SK-N-SH (cell line): Measurements from ENCODE around the gene CALHM1. TPM values are rescaled to one million over a fixed set of nuclear protein-coding genes. Genes with fewer than 3 reads are reported as not detected.

ENCODE experiments used
- CTCF ChIA-PET: fragments of 300-600, 350-600 bp; formaldehyde crosslinking; extraction: SDS; loops from one replicate; lab custom pipeline; 2021; lab: Yijun Ruan, JAX
- POLR2A ChIA-PET: fragments of 350-600 bp; sonication (Branson Sonifier 250); formaldehyde crosslinking; extraction: SDS; loops from one replicate; lab custom pipeline; 2020; ENCODE audit warnings: antibody characterized with exemption, inconsistent platforms; lab: Yijun Ruan, JAX
- DNase-seq: peaks from one replicate; pipeline ENCODE4 v3.0.0; 2012
- H2AFZ ChIP-seq: fragments of 200-600 bp; sonication (generic); 2 replicates; pipeline ENCODE4 v1.8.1; 2016; ENCODE audit warnings: antibody characterized with exemption, mild to moderate bottlenecking, low read depth
- H3F3A ChIP-seq: fragments of 200-600 bp; sonication (generic); replicated peaks from 2 replicates; pipeline ENCODE3; 2016; ENCODE audit warnings: antibody characterized with exemption, mild to moderate bottlenecking; ENCODE audit not compliant: insufficient read depth
- H3K27ac ChIP-seq, 2 experiments: fragments of 200-500 bp in 1 of 2; fragments of 200-600 bp in 1 of 2; sonication (Bioruptor generic) in 1 of 2; sonication (generic), shearing (Covaris generic) in 1 of 2; 2 replicates each; pipeline versions ENCODE4 v1.5.1 to v1.6.1; 2014 to 2016; ENCODE audit warnings: low read depth in 2 of 2, inconsistent platforms in 1 of 2, low read length in 1 of 2, mild to moderate bottlenecking in 1 of 2, mixed read lengths in 1 of 2
- H3K27me3 ChIP-seq: fragments of 200-600 bp; sonication (generic), shearing (Covaris generic); 2 replicates; pipeline ENCODE4 v1.6.1; 2016; ENCODE audit warnings: mixed run types; ENCODE audit not compliant: insufficient read depth
- H3K36me3 ChIP-seq, 2 experiments: fragments of 200-500 bp in 1 of 2; fragments of 200-600 bp in 1 of 2; sonication (Bioruptor generic) in 1 of 2; sonication (generic) in 1 of 2; replicated peaks in 1 of 2; 2 replicates each; pipeline versions ENCODE3 to v1.5.1; 2014 to 2016; ENCODE audit warnings: low read length in 1 of 2, mild to moderate bottlenecking in 1 of 2; ENCODE audit not compliant: insufficient read depth in 2 of 2, control insufficient read depth in 1 of 2
- H3K4me1 ChIP-seq, 2 experiments: fragments of 200-500 bp in 1 of 2; fragments of 200-600 bp in 1 of 2; sonication (Bioruptor generic) in 1 of 2; sonication (generic), shearing (Covaris generic) in 1 of 2; 2 replicates each; pipeline versions ENCODE4 v1.5.1 to v1.6.1; 2014 to 2016; ENCODE audit warnings: low read depth in 1 of 2, low read length in 1 of 2, mixed run types in 1 of 2; ENCODE audit not compliant: insufficient read depth in 2 of 2, control insufficient read depth in 1 of 2
- H3K4me2 ChIP-seq: fragments of 200-600 bp; sonication (generic), shearing (Covaris generic); 2 replicates; pipeline ENCODE4 v1.6.1; 2017; ENCODE audit warnings: mixed run types
- H3K4me3 ChIP-seq, 2 experiments: fragments of 200-500 bp in 1 of 2; fragments of 200-600 bp in 1 of 2; sonication (Bioruptor generic) in 1 of 2; sonication (generic), shearing (Covaris generic) in 1 of 2; 2 replicates each; pipeline versions ENCODE4 v1.5.1 to v1.8.1; 2014 to 2016; ENCODE audit warnings: low read depth in 2 of 2, inconsistent platforms in 1 of 2, low read length in 1 of 2, mild to moderate bottlenecking in 1 of 2, mixed read lengths in 1 of 2, moderate library complexity in 1 of 2
- H3K79me2 ChIP-seq: fragments of 200-600 bp; sonication (generic); 2 replicates; pipeline ENCODE4 v1.8.1; 2017; ENCODE audit warnings: mild to moderate bottlenecking; ENCODE audit not compliant: insufficient read depth
- H3K9ac ChIP-seq: fragments of 200-600 bp; sonication (generic); 2 replicates; pipeline ENCODE4 v1.6.1; 2017; ENCODE audit warnings: mixed run types
- H3K9me2 ChIP-seq: fragments of 200-600 bp; sonication (generic); 2 replicates; pipeline ENCODE4 v1.6.1; 2017; ENCODE audit warnings: mixed run types
- H3K9me3 ChIP-seq: fragments of 200-600 bp; sonication (generic); 2 replicates; pipeline ENCODE4 v1.6.1; 2017; ENCODE audit warnings: mixed run types, mild to moderate bottlenecking, moderate library complexity
- H4K20me1 ChIP-seq: fragments of 200-600 bp; sonication (generic); 2 replicates; pipeline ENCODE4 v1.6.1; 2017; ENCODE audit warnings: mild to moderate bottlenecking, mixed run types; ENCODE audit not compliant: insufficient read depth
- CHD2 ChIP-seq: fragments of 150-350 bp; IDR thresholded peaks from 2 replicates; pipeline ENCODE4 v1.6.1; 2018; ENCODE audit warnings: low read length; ENCODE audit not compliant: partially characterized antibody
- FOSL2 ChIP-seq: IDR thresholded peaks from 2 replicates; pipeline ENCODE4 v1.4.0; 2012; ENCODE audit warnings: low read depth, mild to moderate bottlenecking, moderate library complexity, borderline replicate concordance
- GABPA ChIP-seq: IDR thresholded peaks from 2 replicates; pipeline ENCODE4 v1.4.0; 2012; ENCODE audit warnings: low read depth, mild to moderate bottlenecking
- JUND ChIP-seq: IDR thresholded peaks from 2 replicates; pipeline ENCODE4 v1.4.0; 2012
- MXI1 ChIP-seq: IDR thresholded peaks from 2 replicates; pipeline ENCODE4 v1.6.1; 2012; ENCODE audit warnings: mild to moderate bottlenecking, low read depth, low read length, improper control_type of control experiment
- NRF1 ChIP-seq: IDR thresholded peaks from 2 replicates; pipeline ENCODE4 v1.6.1; 2012; ENCODE audit warnings: low read depth, mild to moderate bottlenecking, low read length
- RFX5 ChIP-seq: IDR thresholded peaks from 2 replicates; pipeline ENCODE4 v1.6.1; 2012; ENCODE audit warnings: mild to moderate bottlenecking, improper control_type of control experiment, low read length
- RXRA ChIP-seq: IDR thresholded peaks from 2 replicates; pipeline ENCODE4 v1.4.0; 2012; ENCODE audit warnings: low read depth, mild to moderate bottlenecking, borderline replicate concordance
- SIN3A ChIP-seq: IDR thresholded peaks from 2 replicates; pipeline ENCODE4 v1.6.1; 2012; ENCODE audit warnings: low read depth, mild to moderate bottlenecking, low read length, moderate library complexity, borderline replicate concordance
- TCF12 ChIP-seq: IDR thresholded peaks from 2 replicates; pipeline ENCODE4 v1.4.0; 2012
- TEAD4 ChIP-seq: IDR thresholded peaks from 2 replicates; pipeline ENCODE4 v1.4.0; 2012; ENCODE audit warnings: mild to moderate bottlenecking, borderline replicate concordance; ENCODE audit not compliant: insufficient read depth
- YY1 ChIP-seq: IDR thresholded peaks from 2 replicates; pipeline ENCODE4 v1.4.0; 2012; ENCODE audit warnings: low read depth, mild to moderate bottlenecking
- WGBS: methylation state at CpG from one replicate; pipeline ENCODE4 v1.1.6; 2017; ENCODE audit warnings: low lambda C conversion rate; 5-methylcytosine and 5-hydroxymethylcytosine counted together
- polyA plus RNA-seq, 3 experiments: library from polyadenylated mRNA; depleted of rRNA; stranded (reverse); fragments of >200 nt; gene quantifications; 2 replicates each; pipeline ENCODE4 v1.2.3, GENCODE V29; 2012
- TF ChIP-seq, protein P1 (sequence below): IDR thresholded peaks from 2 replicates; pipeline ENCODE4 v1.4.0; 2012; ENCODE audit warnings: low read depth, borderline replicate concordance
- TF ChIP-seq, protein P2 (sequence below): IDR thresholded peaks from 2 replicates; pipeline ENCODE4 v1.6.1; 2012; ENCODE audit warnings: mild to moderate bottlenecking, low read depth, low read length, moderate library complexity

The CALHM1 gene
- polyA plus RNA-seq, 1 of the 3 experiments (the other 2 are of a cell fraction): not detected

DNA sequence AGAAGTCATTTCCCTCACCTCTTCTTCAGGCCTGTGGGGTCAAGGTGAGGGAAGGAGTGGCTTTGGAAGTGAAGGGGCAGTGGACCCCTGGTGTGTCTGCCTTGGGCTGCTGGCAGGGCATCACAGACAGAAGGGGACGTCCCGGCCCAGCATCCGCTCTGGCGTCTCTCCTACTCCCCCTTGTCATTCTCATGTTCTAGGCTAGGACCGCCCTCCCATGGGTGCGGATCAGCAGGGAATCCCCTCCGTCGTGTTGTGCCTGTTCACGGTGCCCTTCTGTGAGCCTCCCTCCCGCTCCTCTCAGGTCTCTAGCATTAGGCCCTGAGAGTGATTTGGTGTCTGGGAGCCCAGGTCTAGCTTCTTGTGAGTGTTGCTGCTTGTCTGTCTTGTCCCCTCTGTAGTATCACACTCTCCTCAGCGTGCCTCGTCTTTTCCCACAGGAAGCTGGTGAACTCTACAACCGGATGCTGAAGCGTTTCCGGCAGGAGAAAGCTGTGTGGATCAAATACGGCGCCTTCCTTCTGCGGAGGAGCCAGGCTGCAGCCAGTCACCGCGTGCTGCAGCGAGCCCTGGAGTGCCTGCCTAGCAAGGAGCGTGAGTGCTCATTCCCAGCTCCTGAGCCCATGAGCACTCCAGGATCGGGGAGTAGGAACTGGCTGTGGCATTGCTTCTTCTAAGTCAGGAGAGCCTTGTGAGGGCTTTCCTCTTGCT, 15.1 kb downstream of the CALHM1 start:
- H3K4me2 ChIP-seq: no peak overlapping the region
- H3K36me3 ChIP-seq: peaks cover 50 to 78% of the 10 kb centered on the region in 2 experiments
- no peak for DNase-seq
- H3K27me3 ChIP-seq: no peaks in the 10 kb centered on the region
- H3K9ac ChIP-seq: no peak overlapping the region
- H4K20me1 ChIP-seq: no peaks in the 10 kb centered on the region
- H3K27ac ChIP-seq: no peak overlapping the region
- no peak overlapping the region for H3K4me3 ChIP-seq
- no peak for TF ChIP-seq FOSL2
- TF ChIP-seq MXI1: no peak
- TF ChIP-seq YY1: no peak
- TF ChIP-seq SIN3A: no peak
- TF ChIP-seq, protein P1, sequence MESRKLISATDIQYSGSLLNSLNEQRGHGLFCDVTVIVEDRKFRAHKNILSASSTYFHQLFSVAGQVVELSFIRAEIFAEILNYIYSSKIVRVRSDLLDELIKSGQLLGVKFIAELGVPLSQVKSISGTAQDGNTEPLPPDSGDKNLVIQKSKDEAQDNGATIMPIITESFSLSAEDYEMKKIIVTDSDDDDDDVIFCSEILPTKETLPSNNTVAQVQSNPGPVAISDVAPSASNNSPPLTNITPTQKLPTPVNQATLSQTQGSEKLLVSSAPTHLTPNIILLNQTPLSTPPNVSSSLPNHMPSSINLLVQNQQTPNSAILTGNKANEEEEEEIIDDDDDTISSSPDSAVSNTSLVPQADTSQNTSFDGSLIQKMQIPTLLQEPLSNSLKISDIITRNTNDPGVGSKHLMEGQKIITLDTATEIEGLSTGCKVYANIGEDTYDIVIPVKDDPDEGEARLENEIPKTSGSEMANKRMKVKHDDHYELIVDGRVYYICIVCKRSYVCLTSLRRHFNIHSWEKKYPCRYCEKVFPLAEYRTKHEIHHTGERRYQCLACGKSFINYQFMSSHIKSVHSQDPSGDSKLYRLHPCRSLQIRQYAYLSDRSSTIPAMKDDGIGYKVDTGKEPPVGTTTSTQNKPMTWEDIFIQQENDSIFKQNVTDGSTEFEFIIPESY: no peak
- no peak for TF ChIP-seq CHD2
- no peak for TF ChIP-seq TEAD4
- no peak for TF ChIP-seq GABPA
- TF ChIP-seq NRF1: no peak
- TF ChIP-seq TCF12: no peak
- no peak for TF ChIP-seq RFX5
- no peak for TF ChIP-seq JUND
- TF ChIP-seq, protein P2, sequence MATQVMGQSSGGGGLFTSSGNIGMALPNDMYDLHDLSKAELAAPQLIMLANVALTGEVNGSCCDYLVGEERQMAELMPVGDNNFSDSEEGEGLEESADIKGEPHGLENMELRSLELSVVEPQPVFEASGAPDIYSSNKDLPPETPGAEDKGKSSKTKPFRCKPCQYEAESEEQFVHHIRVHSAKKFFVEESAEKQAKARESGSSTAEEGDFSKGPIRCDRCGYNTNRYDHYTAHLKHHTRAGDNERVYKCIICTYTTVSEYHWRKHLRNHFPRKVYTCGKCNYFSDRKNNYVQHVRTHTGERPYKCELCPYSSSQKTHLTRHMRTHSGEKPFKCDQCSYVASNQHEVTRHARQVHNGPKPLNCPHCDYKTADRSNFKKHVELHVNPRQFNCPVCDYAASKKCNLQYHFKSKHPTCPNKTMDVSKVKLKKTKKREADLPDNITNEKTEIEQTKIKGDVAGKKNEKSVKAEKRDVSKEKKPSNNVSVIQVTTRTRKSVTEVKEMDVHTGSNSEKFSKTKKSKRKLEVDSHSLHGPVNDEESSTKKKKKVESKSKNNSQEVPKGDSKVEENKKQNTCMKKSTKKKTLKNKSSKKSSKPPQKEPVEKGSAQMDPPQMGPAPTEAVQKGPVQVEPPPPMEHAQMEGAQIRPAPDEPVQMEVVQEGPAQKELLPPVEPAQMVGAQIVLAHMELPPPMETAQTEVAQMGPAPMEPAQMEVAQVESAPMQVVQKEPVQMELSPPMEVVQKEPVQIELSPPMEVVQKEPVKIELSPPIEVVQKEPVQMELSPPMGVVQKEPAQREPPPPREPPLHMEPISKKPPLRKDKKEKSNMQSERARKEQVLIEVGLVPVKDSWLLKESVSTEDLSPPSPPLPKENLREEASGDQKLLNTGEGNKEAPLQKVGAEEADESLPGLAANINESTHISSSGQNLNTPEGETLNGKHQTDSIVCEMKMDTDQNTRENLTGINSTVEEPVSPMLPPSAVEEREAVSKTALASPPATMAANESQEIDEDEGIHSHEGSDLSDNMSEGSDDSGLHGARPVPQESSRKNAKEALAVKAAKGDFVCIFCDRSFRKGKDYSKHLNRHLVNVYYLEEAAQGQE: no peak
- TF ChIP-seq RXRA: no peak
- POLR2A ChIA-PET: no interaction called here
- no peak overlapping the region for H2AFZ ChIP-seq
- H3K9me2 ChIP-seq: no peaks in the 10 kb centered on the region
- H3K4me1 ChIP-seq: no peaks in the 10 kb centered on the region
- peaks cover 5% of the 10 kb centered on the region for H3F3A ChIP-seq
- H3K9me3 ChIP-seq: no peaks in the 10 kb centered on the region
- no peaks in the 10 kb centered on the region for H3K79me2 ChIP-seq
- CTCF ChIA-PET: interaction anchor here (1.3 to 3.2 kb wide), 2 partner anchors 27 to 42 kb away, joined by 6 to 17 read pairs; no protein-coding TSS in a partner anchor
- 97% methylated on average over 21 of the region's 23 CpGs for WGBS
